ENCODE data around the gene MIEF1. TPM values are rescaled to one million over a fixed set of nuclear protein-coding genes. Genes with fewer than 3 reads are reported as not detected.
A peak's percentile ranks its signal among the peaks of the same experiment; 100 is the strongest.

Gene MIEF1
- total RNA-seq, 1 donor from 2014 or later, result 10.4 TPM

DNA sequence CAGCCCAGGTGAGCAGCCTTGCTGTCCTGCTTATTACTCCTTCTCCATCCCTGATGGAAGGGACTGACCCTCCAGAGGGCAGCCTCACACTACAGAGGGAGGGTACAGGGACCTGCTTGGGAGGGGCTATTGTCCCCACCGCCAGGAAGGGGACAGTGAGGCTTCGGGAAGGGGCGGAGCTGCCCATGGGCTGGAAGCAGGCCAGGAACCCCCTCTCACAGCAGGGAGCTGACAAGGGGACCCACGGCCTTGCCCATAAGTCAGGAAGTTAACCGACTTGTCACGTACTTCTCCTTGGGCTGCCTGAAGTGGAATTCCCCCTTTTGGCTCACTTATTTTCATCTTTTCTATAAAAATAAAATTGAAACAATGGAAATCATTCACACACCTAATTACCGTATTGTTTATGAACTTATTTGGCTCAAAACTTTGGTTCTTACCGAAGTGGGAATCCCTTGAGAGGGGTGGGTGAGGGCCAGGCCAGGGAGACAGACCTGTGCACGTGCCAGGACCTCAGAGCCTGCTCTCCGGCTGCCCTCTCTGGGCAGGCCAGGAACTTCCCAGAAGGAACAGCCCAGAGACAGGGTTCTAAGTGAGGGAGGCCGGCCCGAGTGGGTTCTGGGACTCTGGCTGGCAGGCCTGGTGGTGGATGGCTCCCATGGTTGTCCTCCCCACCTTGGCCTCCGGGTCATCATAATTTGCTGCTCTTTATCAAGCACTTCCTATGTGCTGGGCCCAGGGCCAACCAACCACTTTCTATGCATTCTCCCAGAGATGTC is 39.5 kb upstream of the MIEF1 start:
- Histone ChIP-seq H3K9ac (ENCODE audit: low read depth in 1 of 3, low read length in 3 of 3) (no peak overlapping the region), H3K27ac (ENCODE audit: low read depth, low read length) (peak overlapping the region; percentile 78), H3K4me1 (ENCODE audit: control insufficient read depth in 3 of 3, insufficient read depth in 3 of 3, low read length in 3 of 3) (peaks cover 21 to 32% (median 28%) of the 10 kb centered on the region in 3 donors)

DNA sequence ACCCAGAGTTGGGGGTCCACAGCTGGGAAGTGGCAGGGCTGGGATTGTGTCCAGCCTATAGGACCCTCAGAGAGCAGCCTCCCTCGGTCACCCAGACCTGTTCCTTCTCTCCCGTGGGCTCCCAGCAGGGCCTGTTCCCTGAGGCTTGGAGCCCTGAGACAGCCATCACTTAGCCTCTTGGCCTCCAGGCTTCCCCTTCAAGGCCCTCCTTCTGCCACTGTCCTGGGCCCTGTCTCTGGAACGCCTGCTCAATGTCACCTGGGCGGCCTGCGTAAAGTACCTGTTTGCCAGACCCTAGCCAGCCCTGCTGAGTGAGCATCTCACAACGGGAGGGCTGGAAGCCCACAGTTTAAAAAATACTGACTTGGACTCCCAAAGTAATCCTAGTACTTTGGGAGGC is 38.8 kb upstream of the MIEF1 start:
- Histone ChIP-seq H3K4me1 (ENCODE audit: control insufficient read depth in 3 of 3, insufficient read depth in 3 of 3, low read length in 3 of 3) (peaks cover 21 to 29% (median 25%) of the 10 kb centered on the region in 3 donors), H3K27ac (ENCODE audit: low read depth, low read length) (peak overlapping the region; percentile 78), H3K36me3 (ENCODE audit: control insufficient read depth in 3 of 3, insufficient read depth in 3 of 3, low read length in 3 of 3) (no peaks in the 10 kb centered on the region), H3K9ac (ENCODE audit: low read depth in 1 of 3, low read length in 3 of 3) (no peak overlapping the region), H3K4me3 (ENCODE audit: low read length in 3 of 3) (no peak overlapping the region), H3K9me3 (ENCODE audit: control insufficient read depth in 3 of 3, low read length in 3 of 3) (no peaks in the 10 kb centered on the region), H3K27me3 (ENCODE audit: control insufficient read depth in 3 of 3, insufficient read depth in 3 of 3, low read length in 3 of 3) (peaks cover 6 to 10% (median 9%) of the 10 kb centered on the region in 3 donors)

More for the DNA sequence above, 39.5 kb upstream of the MIEF1 start:
- H3K4me3 ChIP-seq (ENCODE audit: low read length in 3 of 3), result no peak overlapping the region
- H3K9me3 ChIP-seq (ENCODE audit: control insufficient read depth in 3 of 3, low read length in 3 of 3), result no peaks in the 10 kb centered on the region
- H3K36me3 ChIP-seq (ENCODE audit: control insufficient read depth in 3 of 3, insufficient read depth in 3 of 3, low read length in 3 of 3), result no peaks in the 10 kb centered on the region
- H3K27me3 ChIP-seq (ENCODE audit: control insufficient read depth in 3 of 3, insufficient read depth in 3 of 3, low read length in 3 of 3), result peaks cover 10 to 15% (median 13%) of the 10 kb centered on the region in 3 donors

DNA sequence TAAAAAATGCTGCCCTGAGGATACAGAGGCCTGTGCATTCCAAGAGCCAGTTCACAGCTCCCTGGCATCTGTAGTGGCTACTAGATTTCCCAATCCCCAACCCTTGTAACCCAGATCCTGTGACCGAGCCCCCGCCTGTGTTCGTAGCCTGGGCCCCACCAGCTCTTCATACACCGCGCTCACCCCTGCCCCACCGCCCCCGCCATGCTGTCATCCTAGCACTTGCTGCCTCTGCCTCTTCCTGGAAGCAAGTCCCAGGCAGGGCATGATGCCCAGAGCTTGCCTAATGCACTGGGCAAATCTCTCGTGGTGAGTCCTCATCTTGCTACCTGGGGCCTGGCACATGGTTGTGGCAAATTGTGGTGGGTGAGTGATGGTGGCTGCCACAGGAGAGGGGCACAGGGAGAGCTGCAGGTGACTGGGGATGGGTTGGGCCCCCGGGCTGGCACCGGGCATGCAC is 38.1 kb upstream of the MIEF1 start:
- Histone ChIP-seq H3K9me3 (ENCODE audit: control insufficient read depth in 3 of 3, low read length in 3 of 3) (no peaks in the 10 kb centered on the region), H3K36me3 (ENCODE audit: control insufficient read depth in 3 of 3, insufficient read depth in 3 of 3, low read length in 3 of 3) (no peaks in the 10 kb centered on the region), H3K27ac (ENCODE audit: low read depth, low read length) (peak overlapping the region; percentile 78), H3K4me1 (ENCODE audit: control insufficient read depth in 3 of 3, insufficient read depth in 3 of 3, low read length in 3 of 3) (peaks cover 18 to 28% (median 20%) of the 10 kb centered on the region in 3 donors), H3K27me3 (ENCODE audit: control insufficient read depth in 3 of 3, insufficient read depth in 3 of 3, low read length in 3 of 3) (peaks cover 0 to 9% (median 3%) of the 10 kb centered on the region in 3 donors), H3K4me3 (ENCODE audit: low read length in 3 of 3) (no peak overlapping the region), H3K9ac (ENCODE audit: low read depth in 1 of 3, low read length in 3 of 3) (no peak overlapping the region)

DNA sequence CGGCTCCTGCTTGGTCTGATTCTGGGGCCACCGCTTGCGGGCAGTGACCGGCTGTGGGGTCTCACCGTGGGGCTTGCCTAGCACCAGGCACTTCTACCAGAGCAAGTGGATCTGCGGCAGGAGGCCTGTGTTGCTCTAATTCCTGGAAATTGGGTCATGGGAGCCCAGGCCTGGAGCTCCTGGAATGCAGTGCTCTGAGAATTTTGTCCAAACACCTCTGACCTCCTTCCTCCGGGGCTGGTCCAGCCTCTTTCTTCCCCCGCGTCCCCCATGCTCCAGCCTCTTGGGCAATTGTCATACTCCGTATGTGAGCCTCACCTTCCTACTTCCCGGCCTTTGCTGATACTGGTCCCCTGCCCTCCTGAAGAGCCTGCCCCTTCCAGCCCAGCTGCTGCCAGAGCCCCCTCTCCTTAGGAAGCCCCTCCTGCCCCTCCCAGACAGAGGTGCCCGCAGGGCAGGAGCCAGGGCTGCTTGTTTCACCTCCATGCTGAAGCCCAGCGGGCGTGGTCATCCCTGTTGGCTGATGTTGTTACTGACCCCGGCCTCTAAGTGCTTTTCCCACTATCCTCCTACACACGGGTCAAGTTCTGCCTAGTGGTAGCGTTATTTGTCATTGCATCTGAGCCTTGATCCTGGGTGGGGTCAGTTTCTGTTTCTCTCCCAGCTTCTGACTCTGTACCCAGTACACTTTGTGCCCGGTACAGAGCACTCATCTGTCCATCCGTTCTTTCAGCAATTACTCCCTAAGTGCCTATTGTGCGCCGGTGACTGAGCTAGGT is 35.7 kb upstream of the MIEF1 start:
- H3K4me3 ChIP-seq (ENCODE audit: low read length in 3 of 3), result no peak overlapping the region

DNA sequence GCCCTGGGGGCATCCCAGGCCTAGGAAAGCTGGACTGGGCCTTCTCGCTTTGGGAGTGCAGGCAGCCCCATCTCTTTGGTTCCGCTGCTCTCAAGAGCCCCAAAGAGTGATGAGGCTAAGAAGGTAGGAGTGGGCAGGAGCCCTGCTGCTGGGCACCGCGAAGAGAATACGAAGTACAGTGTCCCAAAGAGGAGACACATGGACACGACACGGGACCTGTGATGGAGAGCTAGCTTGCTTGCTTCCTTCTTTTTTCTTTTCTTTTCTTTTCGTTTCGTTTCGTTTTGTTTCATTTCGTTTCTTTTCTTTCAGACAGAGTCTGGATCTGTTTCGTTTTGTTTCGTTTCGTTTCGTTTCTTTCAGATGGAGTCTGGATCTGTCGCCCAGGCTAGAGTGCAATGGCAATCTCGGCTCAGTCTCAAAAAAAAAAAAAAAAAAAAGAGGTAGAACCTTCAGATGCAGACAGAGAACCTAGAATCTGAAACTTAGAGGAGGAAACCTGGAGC is 34.6 kb upstream of the MIEF1 start:
- Histone ChIP-seq H3K4me1 (ENCODE audit: control insufficient read depth in 3 of 3, insufficient read depth in 3 of 3, low read length in 3 of 3) (peaks cover 28 to 40% (median 38%) of the 10 kb centered on the region in 3 donors), H3K27ac (ENCODE audit: low read depth, low read length) (no peak overlapping the region)

More for the DNA sequence above, 35.7 kb upstream of the MIEF1 start:
- Histone ChIP-seq H3K27ac (ENCODE audit: low read depth, low read length) (peak overlapping the region; percentile 60), H3K36me3 (ENCODE audit: control insufficient read depth in 3 of 3, insufficient read depth in 3 of 3, low read length in 3 of 3) (no peaks in the 10 kb centered on the region), H3K27me3 (ENCODE audit: control insufficient read depth in 3 of 3, insufficient read depth in 3 of 3, low read length in 3 of 3) (peaks cover 0 to 11% (median 9%) of the 10 kb centered on the region in 3 donors), H3K9ac (ENCODE audit: low read depth in 1 of 3, low read length in 3 of 3) (no peak overlapping the region), H3K9me3 (ENCODE audit: control insufficient read depth in 3 of 3, low read length in 3 of 3) (no peaks in the 10 kb centered on the region), H3K4me1 (ENCODE audit: control insufficient read depth in 3 of 3, insufficient read depth in 3 of 3, low read length in 3 of 3) (peaks cover 18 to 39% (median 32%) of the 10 kb centered on the region in 3 donors)

DNA sequence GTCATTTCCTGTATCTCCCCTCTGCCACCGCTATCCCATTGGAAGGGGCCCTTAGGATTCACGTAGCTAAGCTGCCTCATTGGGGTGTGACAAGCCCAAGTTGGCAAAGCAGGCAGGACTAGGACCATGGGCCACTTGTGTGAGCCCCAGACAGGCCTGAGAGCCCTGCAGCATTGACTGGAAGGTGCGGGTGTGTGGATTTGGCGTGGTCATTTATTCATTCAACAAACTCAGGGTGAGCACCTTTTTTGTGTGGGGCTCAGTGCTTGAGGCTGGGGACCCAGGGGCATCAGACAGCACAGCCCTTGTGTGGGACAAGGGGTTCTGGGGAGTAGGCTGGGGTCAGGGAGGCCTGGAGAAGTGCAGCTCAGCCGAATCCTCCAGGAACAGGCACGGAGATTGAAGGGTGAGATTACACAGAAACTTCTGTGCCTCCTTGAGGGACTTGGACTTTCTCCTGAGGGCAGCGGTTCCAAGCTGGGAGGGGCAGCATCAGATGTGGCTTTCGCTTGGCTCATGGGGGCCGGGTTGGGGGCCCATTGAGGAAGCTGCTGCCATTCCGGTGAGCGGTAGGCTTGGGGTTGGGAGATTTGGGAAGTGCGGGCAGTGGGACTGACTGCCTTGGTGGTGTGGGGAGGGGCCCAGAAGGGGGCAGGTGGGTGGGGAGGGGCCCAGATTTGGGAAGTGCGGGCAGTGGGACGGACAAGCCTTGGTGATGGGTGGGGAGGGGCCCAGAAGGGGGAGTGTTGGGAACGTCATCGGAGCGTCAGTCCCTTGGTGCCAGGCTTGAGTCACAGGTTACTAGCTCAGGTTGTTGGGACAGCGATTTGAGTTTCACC is 33.4 kb upstream of the MIEF1 start:
- Histone ChIP-seq H3K9ac (ENCODE audit: low read depth in 1 of 3, low read length in 3 of 3) (no peak overlapping the region), H3K36me3 (ENCODE audit: control insufficient read depth in 3 of 3, insufficient read depth in 3 of 3, low read length in 3 of 3) (no peaks in the 10 kb centered on the region), H3K4me3 (ENCODE audit: low read length in 3 of 3) (no peak overlapping the region), H3K27ac (ENCODE audit: low read depth, low read length) (no peak overlapping the region), H3K27me3 (ENCODE audit: control insufficient read depth in 3 of 3, insufficient read depth in 3 of 3, low read length in 3 of 3) (peaks cover 0 to 18% (median 14%) of the 10 kb centered on the region in 3 donors), H3K4me1 (ENCODE audit: control insufficient read depth in 3 of 3, insufficient read depth in 3 of 3, low read length in 3 of 3) (peaks cover 32 to 41% (median 40%) of the 10 kb centered on the region in 3 donors), H3K9me3 (ENCODE audit: control insufficient read depth in 3 of 3, low read length in 3 of 3) (no peaks in the 10 kb centered on the region)

More for the DNA sequence above, 34.6 kb upstream of the MIEF1 start:
- peaks cover 0 to 17% (median 12%) of the 10 kb centered on the region in 3 donors for H3K27me3 ChIP-seq (ENCODE audit: control insufficient read depth in 3 of 3, insufficient read depth in 3 of 3, low read length in 3 of 3)
- no peak overlapping the region for H3K4me3 ChIP-seq (ENCODE audit: low read length in 3 of 3)
- H3K36me3 ChIP-seq (ENCODE audit: control insufficient read depth in 3 of 3, insufficient read depth in 3 of 3, low read length in 3 of 3), result no peaks in the 10 kb centered on the region
- H3K9ac ChIP-seq (ENCODE audit: low read depth in 1 of 3, low read length in 3 of 3), result no peak overlapping the region
- H3K9me3 ChIP-seq (ENCODE audit: control insufficient read depth in 3 of 3, low read length in 3 of 3), result no peaks in the 10 kb centered on the region

DNA sequence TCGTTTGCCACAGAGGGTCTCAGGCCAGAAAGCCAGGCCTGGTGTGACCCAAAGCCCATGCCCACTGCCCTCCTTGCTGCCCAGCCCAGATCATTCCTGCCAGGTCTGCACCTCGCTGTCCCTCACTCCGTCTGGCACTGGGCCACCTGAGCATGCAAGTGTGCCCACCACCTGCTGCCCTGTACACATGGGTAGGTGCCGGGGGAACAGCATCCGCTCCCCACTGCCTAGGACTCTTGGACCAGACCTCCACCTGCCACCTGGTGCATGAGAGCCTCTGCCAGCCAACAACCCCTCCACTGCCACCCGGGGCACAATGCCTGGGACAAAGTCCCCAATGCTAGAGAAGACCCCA is 32.8 kb upstream of the MIEF1 start:
- no peak overlapping the region for H3K4me3 ChIP-seq (ENCODE audit: low read length in 3 of 3)
- H3K27ac ChIP-seq (ENCODE audit: low read depth, low read length), result no peak overlapping the region
- H3K4me1 ChIP-seq (ENCODE audit: control insufficient read depth in 3 of 3, insufficient read depth in 3 of 3, low read length in 3 of 3), result peaks cover 30 to 38% (median 37%) of the 10 kb centered on the region in 3 donors
- H3K9me3 ChIP-seq (ENCODE audit: control insufficient read depth in 3 of 3, low read length in 3 of 3), result no peaks in the 10 kb centered on the region
- H3K36me3 ChIP-seq (ENCODE audit: control insufficient read depth in 3 of 3, insufficient read depth in 3 of 3, low read length in 3 of 3), result no peaks in the 10 kb centered on the region
- H3K9ac ChIP-seq (ENCODE audit: low read depth in 1 of 3, low read length in 3 of 3), result no peak overlapping the region
- H3K27me3 ChIP-seq (ENCODE audit: control insufficient read depth in 3 of 3, insufficient read depth in 3 of 3, low read length in 3 of 3), result peaks cover 0 to 18% (median 14%) of the 10 kb centered on the region in 3 donors

DNA sequence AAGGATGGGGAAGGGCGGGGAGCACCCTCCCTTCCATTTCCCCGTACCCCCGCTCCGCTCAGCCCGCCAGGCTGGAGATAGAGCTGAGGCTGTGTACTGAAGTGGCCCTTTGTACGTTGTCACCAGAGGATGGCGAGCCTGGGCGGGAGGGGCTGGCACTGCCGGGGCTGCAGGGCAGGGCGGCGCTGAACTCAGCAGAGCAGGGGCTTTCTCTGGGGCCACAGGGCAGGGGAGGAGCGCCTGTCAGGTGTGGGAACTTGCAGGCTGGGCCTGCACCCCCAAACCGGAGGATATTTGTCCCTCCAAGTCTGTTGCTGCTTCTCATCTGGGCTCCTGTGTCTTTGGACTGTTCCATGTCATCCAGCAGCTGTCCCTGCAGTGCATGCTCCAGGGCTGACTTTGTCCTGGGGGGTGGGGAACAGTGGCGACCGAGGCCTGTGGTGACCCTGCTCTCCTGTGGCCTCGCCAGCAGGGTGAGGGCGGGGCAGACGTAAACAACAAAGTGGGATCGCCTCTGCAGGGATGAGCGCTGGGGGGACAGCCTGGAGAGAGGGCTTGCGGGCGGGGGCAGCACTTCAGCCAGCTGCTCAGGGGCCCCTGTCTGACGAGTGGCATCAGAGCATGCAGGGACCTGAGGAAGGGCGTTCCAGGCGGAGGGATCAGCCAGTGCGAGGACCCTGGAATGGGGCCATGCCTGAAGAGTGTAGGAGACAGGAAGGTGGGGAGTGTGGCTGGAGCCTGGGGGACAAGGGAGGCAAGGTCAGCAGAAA is 32.2 kb upstream of the MIEF1 start:
- no peaks in the 10 kb centered on the region for H3K36me3 ChIP-seq (ENCODE audit: control insufficient read depth in 3 of 3, insufficient read depth in 3 of 3, low read length in 3 of 3)

More for the DNA sequence above, 32.2 kb upstream of the MIEF1 start:
- H3K27ac ChIP-seq (ENCODE audit: low read depth, low read length), result peak overlapping the region; percentile 65
- peaks cover 30 to 42% (median 40%) of the 10 kb centered on the region in 3 donors for H3K4me1 ChIP-seq (ENCODE audit: control insufficient read depth in 3 of 3, insufficient read depth in 3 of 3, low read length in 3 of 3)
- H3K27me3 ChIP-seq (ENCODE audit: control insufficient read depth in 3 of 3, insufficient read depth in 3 of 3, low read length in 3 of 3), result peaks cover 0 to 18% (median 14%) of the 10 kb centered on the region in 3 donors
- H3K4me3 ChIP-seq (ENCODE audit: low read length in 3 of 3), result no peak overlapping the region
- no peaks in the 10 kb centered on the region for H3K9me3 ChIP-seq (ENCODE audit: control insufficient read depth in 3 of 3, low read length in 3 of 3)
- H3K9ac ChIP-seq (ENCODE audit: low read depth in 1 of 3, low read length in 3 of 3), result peak overlapping the region in 1 of 3 donors; percentile 16

All from skeletal muscle tissue (tissue), 4 donors.